Mucosa of descending colon (tissue), 3 donors: ENCODE results near the gene CDK3. TPM values are rescaled to one million over a fixed set of nuclear protein-coding genes. Genes with fewer than 3 reads are reported as not detected.
A peak's percentile ranks its signal among the peaks of the same experiment; 100 is the strongest.
"Not testable (repeated sequence)": the region's sequence is repeated elsewhere in the genome, so short reads cannot be mapped to it uniquely, and the experiment has no call there.

ENCODE experiments used
- ATAC-seq: fragments of 200-7000 bp; cut with Tn5 transposase; one replicate; pipeline ENCODE4 v1.9.1; 2020; ENCODE audit warnings: mild to moderate bottlenecking, moderate library complexity
- DNase-seq, 3 donors: peaks; one replicate each; pipeline ENCODE4 v3.0.0-alpha.2; 2020
- H3K36me3 ChIP-seq: fragments of 200-600 bp; one replicate; pipeline ENCODE4 v1.8.0; 2021; ENCODE audit warnings: low read depth, mild to moderate bottlenecking
- H3K4me1 ChIP-seq: fragments of 200-600 bp; one replicate; pipeline ENCODE4 v1.8.0; 2021; ENCODE audit warnings: low read depth, mild to moderate bottlenecking
- H3K4me3 ChIP-seq: fragments of 200-600 bp; one replicate; pipeline ENCODE4 v1.8.0; 2021; ENCODE audit warnings: mild to moderate bottlenecking
- H3K9me3 ChIP-seq: fragments of 200-600 bp; one replicate; pipeline ENCODE4 v1.8.0; 2021; ENCODE audit warnings: mild to moderate bottlenecking
- intact Hi-C, 2 donors: fragments of 100-400 bp; cut with DNase I in 1 of 2; cut with micrococcal nuclease in 1 of 2; formaldehyde crosslinking; loops; one replicate each; pipeline versions ENCODE4 v1.11.0 to v1.11.1; 2022; cut with DNase I, micrococcal nuclease
- long read RNA-seq, 2 donors: library from polyadenylated mRNA; unstranded; transcript quantifications; one replicate each; pipeline ENCODE4 v2.0.0, GENCODE V29; 2019 to 2021
- total RNA-seq, 3 donors: library from RNA; stranded (reverse); fragmentation: NEBNext Ultra II Directional in 2 of 3; extraction: Animal tissue kit (Norgen Biotek cat#: 25700) in 2 of 3; gene quantifications; one replicate each; pipeline versions ENCODE4 v1.2.1 to v1.2.4, GENCODE V29; 2021 to 2023
- TF ChIP-seq, protein P1 (sequence below): fragments of 200-600 bp; IDR thresholded peaks from one replicate; pipeline ENCODE4 v1.8.0; 2022; ENCODE audit warnings: antibody characterized with exemption, mild to moderate bottlenecking
- donor health status: DM: no; HTN: no; CAD: no; lungs with moderate emphysema.
- donor health status: DM: no; HTN: no; CAD: no.
- donor health status: DM: no; HTN: yes; CAD: no.

The CDK3 gene
- 10 to 100 TPM in 2 of 3 donors, 1 to 10 TPM in 1; 7.9 to 16.8 (median 12.5) TPM for total RNA-seq
- long read RNA-seq, donor 1, partial matches to known transcripts, result 0 of 2 reads
- long read RNA-seq, donor 1, other reads (novel, unspliced or antisense), result 0 of 2 reads
- long read RNA-seq, donor 2, partial matches to known transcripts, result 0 of 3 reads
- long read RNA-seq, donor 2, other reads (novel, unspliced or antisense), result 0 of 3 reads

DNA sequence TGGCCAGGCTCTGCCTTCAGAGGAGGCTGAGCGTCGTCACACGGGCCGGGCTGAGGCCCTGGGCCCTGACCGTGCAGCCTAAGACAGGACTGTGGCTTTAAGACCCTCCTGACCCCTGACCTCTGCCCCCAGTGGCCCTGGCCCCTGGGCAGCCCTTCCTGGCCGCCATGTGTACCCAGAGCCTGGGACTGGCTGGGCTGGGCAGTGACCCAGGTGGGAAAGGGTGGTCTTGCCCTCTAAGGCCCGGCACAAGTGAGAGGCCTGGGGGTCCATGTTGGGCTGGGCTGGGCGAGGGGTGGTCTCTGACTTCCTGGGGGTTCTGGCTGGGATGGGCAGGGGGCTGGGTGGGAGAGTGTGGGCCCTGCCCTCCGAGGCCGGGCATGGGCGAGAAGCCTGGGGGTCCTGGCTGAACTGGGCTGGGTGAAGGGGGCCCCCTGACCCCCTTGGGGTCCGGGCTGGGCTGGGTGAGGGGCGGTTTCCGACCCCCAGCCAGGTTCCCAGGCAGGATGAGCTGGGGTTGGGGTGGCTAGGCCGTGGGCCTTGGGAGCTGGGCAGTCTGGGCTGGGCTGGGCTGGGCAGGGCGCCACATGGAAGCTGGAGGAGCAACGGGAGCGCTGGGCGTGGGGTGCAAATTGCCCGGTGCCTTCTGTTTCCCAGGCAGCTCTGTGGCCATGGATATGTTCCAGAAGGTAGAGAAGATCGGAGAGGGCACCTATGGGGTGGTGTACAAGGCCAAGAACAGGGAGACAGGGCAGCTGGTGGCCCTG, at the start of gene CDK3:
CDK3 (plus strand) TSS at position 101 of the 767 bp plus-strand sequence; CDS start at position 672, 571 bp downstream.
- Histone ChIP-seq H3K9me3 (no peaks in the 10 kb centered on the region), H3K36me3 (no peaks in the 10 kb centered on the region), H3K4me3 (no peak within 1 kb of the TSS), H3K4me1 (peaks cover 49% of the 10 kb centered on the region)
- TF ChIP-seq, protein P1, sequence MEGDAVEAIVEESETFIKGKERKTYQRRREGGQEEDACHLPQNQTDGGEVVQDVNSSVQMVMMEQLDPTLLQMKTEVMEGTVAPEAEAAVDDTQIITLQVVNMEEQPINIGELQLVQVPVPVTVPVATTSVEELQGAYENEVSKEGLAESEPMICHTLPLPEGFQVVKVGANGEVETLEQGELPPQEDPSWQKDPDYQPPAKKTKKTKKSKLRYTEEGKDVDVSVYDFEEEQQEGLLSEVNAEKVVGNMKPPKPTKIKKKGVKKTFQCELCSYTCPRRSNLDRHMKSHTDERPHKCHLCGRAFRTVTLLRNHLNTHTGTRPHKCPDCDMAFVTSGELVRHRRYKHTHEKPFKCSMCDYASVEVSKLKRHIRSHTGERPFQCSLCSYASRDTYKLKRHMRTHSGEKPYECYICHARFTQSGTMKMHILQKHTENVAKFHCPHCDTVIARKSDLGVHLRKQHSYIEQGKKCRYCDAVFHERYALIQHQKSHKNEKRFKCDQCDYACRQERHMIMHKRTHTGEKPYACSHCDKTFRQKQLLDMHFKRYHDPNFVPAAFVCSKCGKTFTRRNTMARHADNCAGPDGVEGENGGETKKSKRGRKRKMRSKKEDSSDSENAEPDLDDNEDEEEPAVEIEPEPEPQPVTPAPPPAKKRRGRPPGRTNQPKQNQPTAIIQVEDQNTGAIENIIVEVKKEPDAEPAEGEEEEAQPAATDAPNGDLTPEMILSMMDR, result no peak
- peak; percentile 74 to 82 (median 79) for DNase-seq
- peak; percentile 43 for ATAC-seq
- intact Hi-C loops, result loop anchor here (10.0 kb wide), 1 partner anchor 96 kb away; the partner anchor contains the start of gene MRPL38 (in 2 of the 2)

- TF ChIP-seq, protein P1, result no peak
- Histone ChIP-seq H3K9me3 (no peaks in the 10 kb centered on the region), H3K4me1 (no peaks in the 10 kb centered on the region), H3K4me3 (no peak overlapping the region), H3K36me3 (peaks cover 24% of the 10 kb centered on the region)
- ATAC-seq (no peak), DNase-seq (peak in 1 of 3 donors; percentile 8)
- intact Hi-C loops, result no loop called here
Measured at GRCh38 chr17:75950855-75951554, 49.6 kb upstream of the CDK3 start.

- ATAC-seq (no peak), DNase-seq (no peak)
- no peaks in the 10 kb centered on the region for H3K4me1 ChIP-seq
- TF ChIP-seq, protein P1, result no peak
- intact Hi-C loops, result no loop called here
- H3K9me3 ChIP-seq, result no peaks in the 10 kb centered on the region
- no peaks in the 10 kb centered on the region for H3K36me3 ChIP-seq
- no peak overlapping the region for H3K4me3 ChIP-seq
Measured at GRCh38 chr17:75959051-75959838, 41.4 kb upstream of the CDK3 start.

GRCh38 chr17:75959839-75960511, 40.7 kb upstream of the CDK3 start:
- intact Hi-C loops, result no loop called here
- ATAC-seq (no peak), DNase-seq (no peak)
- Histone ChIP-seq H3K9me3 (no peaks in the 10 kb centered on the region), H3K36me3 (no peaks in the 10 kb centered on the region), H3K4me1 (no peaks in the 10 kb centered on the region), H3K4me3 (no peak overlapping the region)
- TF ChIP-seq, protein P1, result no peak

DNA sequence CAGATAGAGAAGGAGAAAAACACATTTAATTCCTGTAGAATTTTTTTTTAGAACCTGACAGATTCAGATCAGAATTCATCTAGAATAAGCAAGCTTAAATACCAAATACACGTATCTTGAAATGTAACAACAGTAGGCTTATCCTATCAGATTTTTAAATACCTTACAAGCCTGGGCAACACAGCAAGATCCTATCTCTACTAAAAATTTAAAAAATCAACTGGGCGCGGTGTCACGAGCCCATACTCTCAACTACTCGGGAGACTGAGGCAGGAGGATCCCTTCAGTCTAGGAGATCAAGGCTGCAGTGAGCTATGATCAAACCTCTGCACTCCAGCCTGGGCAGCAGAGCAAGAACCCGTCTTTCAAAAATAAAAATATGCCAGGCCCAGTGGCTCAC, 35.2 kb upstream of the CDK3 start:
- DNase-seq (no peak), ATAC-seq (no peak)
- H3K4me1 ChIP-seq, result no peaks in the 10 kb centered on the region
- H3K4me3 ChIP-seq, result no peak overlapping the region
- intact Hi-C loops, result no loop called here
- TF ChIP-seq, protein P1, result no peak
- H3K9me3 ChIP-seq, result no peaks in the 10 kb centered on the region
- H3K36me3 ChIP-seq, result peaks cover 4% of the 10 kb centered on the region

GRCh38 chr17:75969044-75969443, 31.6 kb upstream of the CDK3 start:
- H3K36me3 ChIP-seq, H3K4me1 ChIP-seq: not testable (repeated sequence)

More at GRCh38 chr17:75969044-75969443, 31.6 kb upstream of the CDK3 start:
- intact Hi-C loops, H3K4me3 ChIP-seq, DNase-seq, H3K9me3 ChIP-seq, ATAC-seq: not testable (repeated sequence)
